NCI-H748 (cell line): ENCODE data around the gene TGFBR1.
"Not testable (repeated sequence)": the region's sequence is repeated elsewhere in the genome, so short reads cannot be mapped to it uniquely, and the experiment has no call there.

Source experiments
- DNase-seq: peaks from one replicate; lab custom pipeline; 2025; ENCODE audit not compliant: unreplicated experiment; lab: John Stamatoyannopoulos, UW

TGFBR1 gene

GRCh38 chr9:99184475-99185347, 79.8 kb downstream of the TGFBR1 start:
- peak; percentile 88 for DNase-seq

GRCh38 chr9:99185348-99185632, 80.4 kb downstream of the TGFBR1 start:
- DNase-seq: no peak

DNA sequence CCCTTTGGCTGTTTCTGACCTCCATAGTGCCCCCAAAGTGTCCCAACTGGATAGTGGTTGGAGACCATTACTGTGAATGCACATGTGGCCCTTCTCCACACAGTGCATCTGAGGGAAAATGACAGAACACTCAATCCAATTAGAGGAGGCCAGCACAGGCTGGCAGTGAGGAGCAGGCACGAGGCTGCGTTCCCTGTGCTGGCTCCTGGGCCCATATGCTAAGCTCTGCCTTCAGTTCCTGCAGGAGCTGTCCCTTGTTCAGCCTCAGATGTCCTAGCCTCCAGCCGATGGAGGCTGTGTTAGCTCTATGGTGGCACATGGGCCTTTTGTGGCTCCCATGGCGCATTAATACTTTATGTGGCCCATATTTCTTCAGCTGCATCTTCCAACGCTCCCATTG, 81.0 kb downstream of the TGFBR1 start:
- no peak for DNase-seq

DNA sequence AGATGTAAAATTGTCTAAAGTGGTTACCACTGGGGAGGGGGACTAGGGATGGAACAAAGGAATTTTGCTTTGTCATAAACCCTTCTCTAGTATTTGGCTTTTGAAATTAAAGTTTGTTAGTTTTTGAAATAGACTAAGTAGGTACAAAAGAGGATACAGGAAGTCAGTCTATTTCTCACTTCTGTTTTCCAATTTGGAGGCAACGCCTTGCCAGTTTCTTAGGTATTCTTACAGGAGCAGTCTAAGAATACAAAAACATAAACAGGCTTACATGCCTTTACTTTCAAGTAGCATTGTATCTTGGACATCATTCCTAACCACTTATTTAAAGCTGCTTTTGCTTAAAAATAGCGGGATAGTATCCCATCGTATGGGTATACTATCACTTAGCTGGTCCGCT, 82.4 kb downstream of the TGFBR1 start:
- no peak for DNase-seq

GRCh38 chr9:99189186-99189585, 84.3 kb downstream of the TGFBR1 start:
- no peak for DNase-seq

DNA sequence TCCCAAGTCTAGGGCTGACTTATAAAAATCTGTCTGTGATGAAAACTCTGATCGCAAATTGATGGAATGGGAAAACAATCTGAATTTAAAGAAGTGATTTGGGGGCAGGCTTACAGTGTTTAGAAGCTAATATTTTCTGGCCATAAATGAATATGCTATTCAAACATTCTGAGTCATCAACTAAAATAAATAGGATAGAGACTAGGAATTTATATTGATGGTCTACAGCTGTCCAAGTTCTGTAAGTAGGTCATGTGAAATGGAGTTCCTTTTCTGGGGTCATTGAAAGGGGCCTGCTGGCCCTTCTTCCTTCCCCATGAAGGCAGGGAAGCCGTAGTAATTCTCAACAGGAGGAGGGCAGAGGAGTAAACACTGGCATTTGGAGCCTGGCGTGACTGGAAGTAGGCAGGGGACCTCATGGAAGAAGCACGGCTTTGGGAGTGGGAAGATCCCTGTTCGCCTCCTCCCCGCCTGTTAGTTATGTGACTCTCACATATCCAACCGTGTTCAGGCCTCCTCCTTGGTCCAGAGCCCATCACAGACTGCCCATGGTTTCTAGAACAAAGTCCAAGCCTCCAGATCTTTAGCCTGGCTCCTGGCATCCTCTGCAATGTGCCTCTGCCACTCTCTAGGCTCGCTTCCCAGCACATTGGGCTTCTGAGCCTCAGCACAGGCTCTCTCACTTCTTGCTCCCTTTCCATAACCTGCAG, 85.1 kb downstream of the TGFBR1 start:
- no peak for DNase-seq

DNA sequence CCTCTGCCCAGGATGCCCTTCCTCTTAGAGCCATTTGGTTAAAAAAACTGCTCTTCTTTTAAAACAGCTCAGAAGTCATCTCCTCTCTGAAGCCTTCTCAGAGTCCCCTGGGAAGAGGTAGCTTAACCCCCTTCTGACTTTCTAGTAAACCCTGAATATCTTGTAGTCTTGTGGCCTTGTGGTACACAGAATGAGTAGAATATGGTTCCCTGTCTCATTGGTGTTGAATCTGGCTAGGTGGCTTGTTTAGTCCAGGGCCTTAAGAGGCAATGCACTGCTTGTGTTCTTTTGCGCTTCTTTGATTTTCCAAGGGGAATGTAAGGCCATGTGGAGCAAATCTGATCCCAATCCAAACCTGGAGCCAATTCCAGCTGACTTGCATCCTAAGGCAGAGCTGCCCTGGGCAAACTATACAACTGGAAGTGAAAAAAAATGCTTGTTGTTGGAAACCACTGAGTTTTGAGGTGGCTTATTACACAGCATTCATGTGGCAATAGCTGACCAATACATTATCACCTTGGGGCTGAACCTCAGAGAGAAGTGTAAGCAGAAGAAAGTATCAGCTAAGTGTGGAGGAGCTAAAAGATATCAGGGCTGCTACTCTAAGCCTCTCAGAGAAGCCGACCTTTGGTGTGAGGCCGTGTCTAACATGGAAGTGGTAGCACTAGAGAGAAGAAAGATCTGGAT, 85.8 kb downstream of the TGFBR1 start:
- DNase-seq: no peak

DNA sequence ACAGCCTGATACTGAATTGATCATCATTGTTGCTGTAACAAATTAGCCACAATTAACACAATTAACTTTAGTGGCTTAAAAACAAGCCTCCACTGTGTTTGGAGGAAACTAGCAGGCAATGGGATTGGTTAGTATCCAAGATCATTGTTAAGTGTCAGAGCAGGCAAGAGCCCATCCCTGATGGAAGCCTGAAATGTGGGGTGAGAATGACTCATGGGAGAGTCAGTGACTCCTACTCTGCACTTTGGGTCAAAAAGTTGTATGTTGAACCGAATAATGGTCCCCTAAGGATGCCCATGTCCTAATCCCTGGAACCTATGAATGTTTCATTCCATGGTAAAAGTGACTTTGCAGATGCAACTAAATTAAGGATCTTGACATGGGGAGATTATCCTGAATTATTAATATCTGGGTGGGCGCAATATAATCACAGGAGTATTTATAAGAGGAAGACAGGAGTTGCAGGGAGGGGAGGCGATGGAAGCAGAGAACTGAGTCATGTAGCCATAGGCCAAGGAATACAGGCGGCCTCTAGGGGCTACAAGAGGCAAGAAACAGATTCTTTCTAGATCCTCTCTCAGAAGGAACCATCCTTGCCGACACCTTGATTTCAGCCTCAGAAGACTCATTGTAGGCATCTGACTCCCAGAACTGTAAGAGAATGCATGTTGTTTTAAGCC, 88.0 kb downstream of the TGFBR1 start:
- DNase-seq: no peak

DNA sequence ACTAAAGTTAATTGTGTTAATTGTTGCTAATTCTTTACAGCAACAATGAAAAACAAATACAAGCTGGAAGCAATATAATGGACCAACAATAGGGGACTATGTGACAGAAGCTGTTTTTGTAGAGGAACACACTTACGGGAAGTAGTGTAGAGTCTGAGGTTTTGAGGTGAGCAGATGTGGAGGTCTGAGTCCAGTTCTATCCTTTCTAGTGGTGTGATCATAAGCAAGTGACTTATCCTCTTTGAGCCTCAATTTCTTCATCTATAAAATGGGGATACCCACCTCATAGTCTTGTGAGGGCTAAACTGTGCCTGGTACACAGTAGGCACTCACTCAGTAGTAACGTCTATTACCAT, 88.5 kb downstream of the TGFBR1 start:
- no peak for DNase-seq

DNA sequence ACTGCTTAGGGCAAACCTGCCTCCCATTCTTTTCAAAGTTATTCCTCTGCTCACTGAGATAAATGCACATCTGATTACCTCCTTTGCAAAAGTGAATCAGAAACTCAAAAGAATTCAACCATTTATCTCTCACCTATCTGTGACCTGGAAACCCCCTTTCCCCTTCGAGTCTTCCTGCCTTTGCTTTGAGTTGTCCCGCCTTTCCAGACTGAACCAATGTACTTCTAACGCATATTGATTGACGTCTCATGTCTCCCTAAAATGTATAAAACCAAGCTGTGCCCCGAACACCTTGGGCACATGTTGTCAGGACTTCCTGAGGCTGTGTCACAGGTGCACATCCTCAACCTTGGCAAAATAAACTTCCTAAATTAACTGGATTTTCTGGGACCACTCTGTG, 91.6 kb downstream of the TGFBR1 start:
- not testable (repeated sequence) for DNase-seq

GRCh38 chr9:99197124-99197630, 92.3 kb downstream of the TGFBR1 start:
- DNase-seq: no peak

GRCh38 chr9:99197987-99198386, 93.1 kb downstream of the TGFBR1 start:
- no peak for DNase-seq

DNA sequence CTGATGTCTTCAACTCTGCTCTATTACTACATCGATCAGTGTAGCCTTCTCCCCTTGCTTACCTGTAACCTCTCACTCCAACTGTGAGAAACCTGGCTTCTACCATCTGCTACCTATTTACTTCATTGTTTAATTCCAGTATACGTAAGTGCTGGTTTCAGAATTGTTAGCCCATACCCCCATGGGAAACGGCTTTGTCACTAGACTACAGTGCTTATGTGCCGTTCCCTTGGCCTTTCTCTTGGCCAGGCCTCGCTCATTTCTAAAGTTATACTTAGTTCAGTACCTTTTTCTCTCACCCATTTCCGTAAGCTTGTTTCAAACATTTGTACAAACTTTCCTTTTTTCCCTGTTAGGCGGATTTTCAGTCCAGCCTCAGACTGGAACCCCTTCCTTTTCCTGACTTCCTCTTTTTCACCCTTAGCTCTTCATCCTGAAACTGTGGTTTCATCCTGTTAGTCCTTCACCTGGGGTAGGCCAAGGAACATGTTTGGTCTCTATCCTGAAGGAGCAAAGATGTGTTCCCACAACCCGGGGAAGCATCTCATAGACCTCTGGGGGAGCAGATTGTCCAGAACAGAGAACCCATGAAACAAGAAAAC, 95.1 kb downstream of the TGFBR1 start:
- no peak for DNase-seq

DNA sequence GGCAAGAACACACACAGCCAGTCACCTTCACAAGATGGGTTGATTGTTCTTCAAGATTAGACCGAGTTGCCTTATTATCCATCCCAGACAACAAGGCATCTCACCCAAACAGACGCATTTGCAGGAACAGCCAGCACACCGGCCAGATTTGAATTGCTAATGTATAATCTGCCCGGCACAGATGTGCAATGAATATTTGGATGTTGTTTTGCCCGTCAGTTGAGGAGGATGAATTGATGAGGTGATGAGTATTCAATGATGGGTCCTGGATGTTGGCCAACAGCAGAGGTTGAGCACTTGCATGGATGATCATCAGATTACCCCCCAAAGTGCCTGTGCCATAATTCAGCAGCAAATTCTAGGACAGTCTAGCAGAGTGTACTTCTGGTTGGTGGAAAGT, 96.7 kb downstream of the TGFBR1 start:
- no peak for DNase-seq
